Naive thymus-derived CD4-positive, alpha-beta T cell (primary cell): Measurements from ENCODE around the gene COL6A5. TPM values are rescaled to one million over a fixed set of nuclear protein-coding genes. Genes with fewer than 3 reads are reported as not detected.

Experiments
- ATAC-seq: fragments of 150-1000 bp; cut with Tn5 transposase; 2 replicates; pipeline ENCODE4 v1.10.0; 2021; ENCODE audit warnings: mild to moderate bottlenecking, moderate library complexity
- CTCF ChIA-PET: fragments of 350-600 bp; sonication (Branson Sonifier 250); formaldehyde crosslinking; loops from one replicate; lab custom pipeline; 2021; ENCODE audit warnings: antibody characterized with exemption; lab: Charles Lee
- POLR2A ChIA-PET: fragments of 350-600 bp; sonication (Branson Sonifier 250); formaldehyde crosslinking; loops from one replicate; lab custom pipeline; 2021; ENCODE audit warnings: antibody characterized with exemption, inconsistent platforms; lab: Charles Lee
- DNase-seq, 9 donors: peaks; one replicate each; pipeline versions ENCODE4 v3.0.0 to v3.0.0-alpha.2; 2020 to 2022; ENCODE audit warnings: mixed read lengths in 1 of 9
- H3K27ac ChIP-seq: one replicate; pipeline ENCODE4 v1.7.0; 2013; ENCODE audit warnings: mild to moderate bottlenecking, low read depth, low read length, moderate library complexity
- H3K27me3 ChIP-seq, 2 donors: one replicate each; pipeline ENCODE4 v1.7.0; 2013; ENCODE audit warnings: low read length in 2 of 2, mild to moderate bottlenecking in 2 of 2, moderate library complexity in 2 of 2; ENCODE audit not compliant: control insufficient read depth in 2 of 2, insufficient read depth in 2 of 2
- H3K36me3 ChIP-seq, 3 experiments: 1 replicate in 2 of 3; 2 replicates in 1 of 3; pipeline ENCODE4 v1.7.0; 2013; ENCODE audit warnings: low read length in 3 of 3, mild to moderate bottlenecking in 3 of 3, moderate library complexity in 1 of 3; ENCODE audit not compliant: insufficient read depth in 3 of 3, control insufficient read depth in 2 of 3
- H3K4me1 ChIP-seq, 2 donors: one replicate each; pipeline ENCODE4 v1.7.0; 2013; ENCODE audit warnings: low read length in 2 of 2, mild to moderate bottlenecking in 2 of 2, moderate library complexity in 1 of 2; ENCODE audit not compliant: control insufficient read depth in 2 of 2, insufficient read depth in 2 of 2
- H3K4me3 ChIP-seq: 2 replicates; pipeline ENCODE4 v1.7.0; 2013; ENCODE audit warnings: mild to moderate bottlenecking, low read length
- H3K9me3 ChIP-seq, 3 experiments: 1 replicate in 2 of 3; 2 replicates in 1 of 3; pipeline ENCODE4 v1.7.0; 2013; ENCODE audit warnings: low read length in 3 of 3; ENCODE audit not compliant: control insufficient read depth in 2 of 3
- H3K27ac Mint-ChIP-seq, 9 donors: one replicate each; pipeline ENCODE4 v1.8.0; 2020 to 2022; ENCODE audit warnings: mixed read lengths in 9 of 9, mild to moderate bottlenecking in 8 of 9, moderate library complexity in 5 of 9, inconsistent platforms in 2 of 9
- H3K27me3 Mint-ChIP-seq, 5 donors: one replicate each; pipeline ENCODE4 v1.8.0; 2021 to 2022; ENCODE audit warnings: mixed read lengths in 5 of 5, mild to moderate bottlenecking in 1 of 5
- H3K36me3 Mint-ChIP-seq, 5 donors: one replicate each; pipeline ENCODE4 v1.8.0; 2020 to 2022; ENCODE audit warnings: mixed read lengths in 5 of 5, mild to moderate bottlenecking in 3 of 5, inconsistent platforms in 1 of 5
- H3K4me1 Mint-ChIP-seq, 7 donors: one replicate each; pipeline ENCODE4 v1.8.0; 2020 to 2022; ENCODE audit warnings: mixed read lengths in 7 of 7, mild to moderate bottlenecking in 3 of 7, inconsistent platforms in 1 of 7
- H3K4me3 Mint-ChIP-seq, 10 donors: one replicate each; pipeline ENCODE4 v1.8.0; 2020 to 2022; ENCODE audit warnings: mild to moderate bottlenecking in 10 of 10, mixed read lengths in 10 of 10, moderate library complexity in 6 of 10, inconsistent platforms in 2 of 10
- H3K9me3 Mint-ChIP-seq, 11 donors: one replicate each; pipeline ENCODE4 v1.8.0; 2020 to 2022; ENCODE audit warnings: mixed read lengths in 11 of 11, mild to moderate bottlenecking in 4 of 11, inconsistent platforms in 1 of 11, moderate library complexity in 1 of 11
- intact Hi-C, 2 donors: fragments of 100-400 bp; cut with micrococcal nuclease; formaldehyde crosslinking; loops; one replicate each; pipeline ENCODE4 v1.15.1; 2023
- polyA plus RNA-seq, 2 donors: library from polyadenylated mRNA; unstranded; fragments of 300-500 nt; fragmentation: Illumina TruSeq; gene quantifications; one replicate each; pipeline ENCODE4 v1.2.3, GENCODE V29; 2021
- total RNA-seq, 6 experiments: library from RNA in 5 of 6; stranded (reverse) in 5 of 6; gene quantifications; 1 replicate in 5 of 6; 2 replicates in 1 of 6; pipeline ENCODE4 v1.2.3 and lab custom pipeline; 2021 to 2026

COL6A5 gene
- total and polyA plus RNA-seq, 7 experiments from 2014 or later: 0.05 TPM; not detected in 6

GRCh38 chr3:130506031-130506430 lies 160.6 kb downstream of the COL6A5 start:
- ATAC-seq (no peak), DNase-seq (no peak)
- Histone ChIP-seq H3K27ac (no peak overlapping the region), H3K4me1 (no peaks in the 10 kb centered on the region), H3K9me3 (no peaks in the 10 kb centered on the region), H3K4me3 (no peak overlapping the region), H3K27me3 (no peaks in the 10 kb centered on the region), H3K36me3 (no peaks in the 10 kb centered on the region)
- peaks cover 9 to 43% (median 31%) of the 10 kb centered on the region in 5 donors for H3K27me3 Mint-ChIP-seq
- no peak overlapping the region for H3K4me3 Mint-ChIP-seq
- no peaks in the 10 kb centered on the region for H3K4me1 Mint-ChIP-seq
- intact Hi-C loops: no loop called here
- ChIA-PET POLR2A (no interaction called here), CTCF (no interaction called here)
- H3K27ac Mint-ChIP-seq: no peak overlapping the region
- no peaks in the 10 kb centered on the region for H3K9me3 Mint-ChIP-seq
- no peaks in the 10 kb centered on the region for H3K36me3 Mint-ChIP-seq

DNA sequence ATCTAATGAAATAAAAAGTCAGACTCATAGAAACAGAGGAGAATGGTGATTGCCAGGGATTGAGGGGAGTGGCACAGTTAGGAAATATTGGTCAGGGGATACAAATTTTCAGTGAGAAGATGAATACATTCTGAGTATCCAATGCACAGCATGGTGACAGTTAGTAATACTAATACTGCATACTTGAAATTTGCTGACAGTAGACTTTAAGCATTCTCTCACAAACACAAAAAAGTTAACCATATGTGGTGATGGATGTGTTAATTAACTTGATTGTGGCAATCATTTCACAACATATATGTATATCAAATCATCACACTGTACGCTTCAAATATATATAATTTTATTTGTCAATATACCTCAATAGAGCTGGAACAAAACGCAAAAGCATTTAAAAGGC lies 162.3 kb downstream of the COL6A5 start:
- H3K4me3 Mint-ChIP-seq: no peak overlapping the region
- H3K36me3 Mint-ChIP-seq: peaks cover 0 to 6% (median 0%) of the 10 kb centered on the region in 5 donors
- Histone ChIP-seq H3K36me3 (no peaks in the 10 kb centered on the region), H3K27ac (no peak overlapping the region), H3K27me3 (no peaks in the 10 kb centered on the region), H3K4me1 (no peaks in the 10 kb centered on the region), H3K9me3 (no peaks in the 10 kb centered on the region), H3K4me3 (no peak overlapping the region)
- intact Hi-C loops: no loop called here
- DNase-seq (no peak), ATAC-seq (no peak)
- H3K4me1 Mint-ChIP-seq: no peaks in the 10 kb centered on the region
- CTCF ChIA-PET: no interaction called here
- H3K9me3 Mint-ChIP-seq: peaks cover 0 to 5% (median 0%) of the 10 kb centered on the region in 11 donors
- H3K27me3 Mint-ChIP-seq: peaks cover 9 to 58% (median 44%) of the 10 kb centered on the region in 5 donors
- no peak overlapping the region for H3K27ac Mint-ChIP-seq
- POLR2A ChIA-PET: no interaction called here

- H3K27me3 ChIP-seq: no peaks in the 10 kb centered on the region
- intact Hi-C loops: no loop called here
- Mint-ChIP-seq H3K4me3 (no peak overlapping the region), H3K27ac (no peak overlapping the region), H3K36me3 (peaks cover 0 to 6% (median 0%) of the 10 kb centered on the region in 5 donors), H3K27me3 (peaks cover 6 to 52% (median 43%) of the 10 kb centered on the region in 5 donors), H3K9me3 (peaks cover 0 to 5% (median 0%) of the 10 kb centered on the region in 11 donors), H3K4me1 (no peaks in the 10 kb centered on the region)
- no peak for ATAC-seq
- H3K27ac ChIP-seq: no peak overlapping the region
- no peaks in the 10 kb centered on the region for H3K9me3 ChIP-seq
- no peak for DNase-seq
- H3K4me1 ChIP-seq: no peaks in the 10 kb centered on the region
- POLR2A ChIA-PET: no interaction called here
- no peak overlapping the region for H3K4me3 ChIP-seq
- no peaks in the 10 kb centered on the region for H3K36me3 ChIP-seq
- CTCF ChIA-PET: no interaction called here
These were observed 163.5 kb downstream of the COL6A5 start for GRCh38 chr3:130509008-130509407.

DNA sequence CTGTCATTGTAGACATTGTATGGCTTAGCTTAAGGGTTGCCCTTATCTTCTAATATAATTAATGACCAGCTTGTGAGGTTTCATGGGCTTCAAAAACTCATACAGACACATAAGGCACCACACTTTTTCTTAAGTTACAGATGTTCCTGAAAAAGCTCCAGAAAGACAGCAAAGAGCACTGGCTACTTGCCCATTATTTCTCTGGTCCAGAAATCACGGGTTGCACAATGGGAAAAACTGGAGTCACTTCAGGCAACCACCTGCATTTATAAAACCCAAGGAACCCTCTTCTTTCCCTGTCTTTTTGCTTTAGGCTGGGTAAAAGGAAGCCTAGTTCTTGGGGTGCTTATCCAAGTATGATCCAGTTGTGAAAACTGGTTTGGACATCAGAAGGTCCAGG lies 169.2 kb downstream of the COL6A5 start:
- ChIA-PET POLR2A (no interaction called here), CTCF (no interaction called here)
- no peak overlapping the region for H3K4me3 ChIP-seq
- no peaks in the 10 kb centered on the region for H3K9me3 ChIP-seq
- no peaks in the 10 kb centered on the region for H3K36me3 ChIP-seq
- H3K27ac ChIP-seq: no peak overlapping the region
- Mint-ChIP-seq H3K4me3 (no peak overlapping the region), H3K27ac (no peak overlapping the region), H3K27me3 (peaks cover 30 to 60% (median 51%) of the 10 kb centered on the region in 5 donors), H3K4me1 (peaks cover 0 to 7% (median 0%) of the 10 kb centered on the region in 7 donors), H3K36me3 (peaks cover 0 to 10% (median 0%) of the 10 kb centered on the region in 5 donors), H3K9me3 (peaks cover 0 to 6% (median 2%) of the 10 kb centered on the region in 11 donors)
- ATAC-seq (no peak), DNase-seq (no peak)
- intact Hi-C loops: no loop called here
- no peaks in the 10 kb centered on the region for H3K4me1 ChIP-seq
- peaks cover 0 to 5% of the 10 kb centered on the region in 2 donors for H3K27me3 ChIP-seq

DNA sequence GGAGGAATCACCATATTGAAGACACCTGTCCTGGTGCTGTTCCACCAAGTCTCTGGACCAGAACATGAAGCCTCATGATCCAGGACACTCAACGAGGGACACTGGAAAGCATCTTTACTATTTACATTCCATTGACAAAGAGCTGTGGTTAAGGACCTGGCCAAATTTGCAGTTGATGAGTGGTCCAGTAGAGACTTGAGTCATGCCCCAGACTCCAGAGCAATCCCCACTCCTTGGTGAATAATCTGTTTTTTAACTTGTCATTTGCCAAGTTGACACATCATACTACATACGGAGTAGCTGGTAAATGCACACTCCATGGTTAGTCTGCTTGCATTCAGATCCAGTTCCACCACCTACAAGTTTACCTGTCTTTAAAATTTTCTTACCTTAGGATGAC lies 170.3 kb downstream of the COL6A5 start:
- intact Hi-C loops: no loop called here
- peaks cover 0 to 7% (median 0%) of the 10 kb centered on the region in 7 donors for H3K4me1 Mint-ChIP-seq
- DNase-seq (no peak), ATAC-seq (no peak)
- Histone ChIP-seq H3K27ac (no peak overlapping the region), H3K36me3 (no peaks in the 10 kb centered on the region), H3K4me1 (no peaks in the 10 kb centered on the region), H3K4me3 (no peak overlapping the region), H3K9me3 (no peaks in the 10 kb centered on the region), H3K27me3 (peaks cover 0 to 5% of the 10 kb centered on the region in 2 donors)
- peaks cover 0 to 6% (median 2%) of the 10 kb centered on the region in 11 donors for H3K9me3 Mint-ChIP-seq
- peaks cover 33 to 61% (median 50%) of the 10 kb centered on the region in 5 donors for H3K27me3 Mint-ChIP-seq
- CTCF ChIA-PET: no interaction called here
- H3K36me3 Mint-ChIP-seq: peaks cover 0 to 10% (median 0%) of the 10 kb centered on the region in 5 donors
- H3K4me3 Mint-ChIP-seq: no peak overlapping the region
- POLR2A ChIA-PET: no interaction called here
- no peak overlapping the region for H3K27ac Mint-ChIP-seq

DNA sequence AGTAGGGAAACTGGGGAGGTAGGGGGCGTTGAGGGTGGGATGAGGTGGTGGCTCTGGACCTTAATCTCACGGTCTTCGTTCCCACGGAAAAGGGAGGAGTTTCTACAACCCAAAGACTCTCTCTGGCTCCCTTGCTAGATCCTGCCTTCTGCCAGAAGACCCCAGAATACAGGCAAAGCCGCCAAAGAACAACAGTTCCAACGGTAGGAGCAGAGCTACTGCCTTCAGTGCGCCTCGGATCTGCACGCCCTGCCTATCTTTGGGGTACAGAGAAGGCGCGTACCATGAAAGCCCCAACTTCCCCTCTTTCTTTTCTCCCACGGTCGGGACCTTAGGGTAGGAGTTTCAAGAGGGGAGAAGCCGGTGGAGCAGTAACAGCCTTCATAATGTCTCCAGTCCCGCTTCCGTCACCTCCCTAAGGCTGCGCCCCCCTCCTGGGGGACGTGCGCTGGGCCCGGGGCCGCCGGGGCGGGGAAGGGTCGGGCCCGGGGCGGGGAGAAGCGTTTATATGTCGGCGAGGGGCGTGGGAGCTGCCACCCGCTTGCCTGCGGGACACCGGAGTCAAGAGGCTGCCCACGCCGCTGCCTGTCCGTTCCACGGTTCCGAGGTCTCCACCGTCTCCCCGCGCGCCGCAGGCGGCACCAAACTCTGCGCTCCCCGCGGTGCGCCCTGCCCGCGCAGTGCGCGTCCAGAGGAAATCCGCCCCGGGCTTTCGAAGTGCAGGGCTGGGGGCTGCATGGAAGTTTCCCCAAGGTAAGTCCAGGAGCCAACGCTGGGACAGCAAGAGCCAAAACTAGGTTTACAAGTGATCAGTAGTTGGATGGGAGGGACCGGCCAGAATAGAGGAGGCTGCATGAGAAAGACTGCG lies 171.4 kb downstream of the COL6A5 start, which contains the start of gene COL6A6:
COL6A6 (plus strand) TSS at position 533 of the 868 bp plus-strand sequence. CDS start 43,188 bp downstream, outside the sequence.
- Mint-ChIP-seq H3K27me3 (peaks cover 30 to 51% (median 47%) of the 10 kb centered on the region in 5 donors), H3K4me3 (no peak within 1 kb of the TSS), H3K36me3 (peaks cover 0 to 10% (median 0%) of the 10 kb centered on the region in 5 donors), H3K27ac (no peak within 1 kb of the TSS), H3K9me3 (peaks cover 0 to 6% (median 0%) of the 10 kb centered on the region in 11 donors), H3K4me1 (peaks cover 0 to 7% (median 0%) of the 10 kb centered on the region in 7 donors)
- ChIA-PET POLR2A (no interaction called here), CTCF (no interaction called here)
- Histone ChIP-seq H3K27ac (no peak within 1 kb of the TSS), H3K36me3 (no peaks in the 10 kb centered on the region), H3K9me3 (no peaks in the 10 kb centered on the region), H3K4me1 (no peaks in the 10 kb centered on the region), H3K27me3 (peaks cover 0 to 5% of the 10 kb centered on the region in 2 donors), H3K4me3 (no peak within 1 kb of the TSS)
- DNase-seq: no peak
- intact Hi-C loops: no loop called here
- ATAC-seq: no peak
